Renal cortical epithelial cell (primary cell): ENCODE data around the gene CFL1. TPM values are rescaled to one million over a fixed set of nuclear protein-coding genes. Genes with fewer than 3 reads are reported as not detected.
"Not testable (repeated sequence)": the region's sequence is repeated elsewhere in the genome, so short reads cannot be mapped to it uniquely, and the experiment has no call there.

Source experiments
- DNase-seq: peaks from one replicate; pipeline ENCODE4 v3.0.0-alpha.2; 2011; ENCODE audit warnings: low read depth
- total RNA-seq: library from RNA; depleted of rRNA; stranded (reverse); fragments of >200 nt; gene quantifications from 2 replicates; pipeline ENCODE4 v1.2.3, GENCODE V29; 2014

CFL1 gene
- total RNA-seq, 1 donor from 2014 or later, result 1,035 TPM

DNA sequence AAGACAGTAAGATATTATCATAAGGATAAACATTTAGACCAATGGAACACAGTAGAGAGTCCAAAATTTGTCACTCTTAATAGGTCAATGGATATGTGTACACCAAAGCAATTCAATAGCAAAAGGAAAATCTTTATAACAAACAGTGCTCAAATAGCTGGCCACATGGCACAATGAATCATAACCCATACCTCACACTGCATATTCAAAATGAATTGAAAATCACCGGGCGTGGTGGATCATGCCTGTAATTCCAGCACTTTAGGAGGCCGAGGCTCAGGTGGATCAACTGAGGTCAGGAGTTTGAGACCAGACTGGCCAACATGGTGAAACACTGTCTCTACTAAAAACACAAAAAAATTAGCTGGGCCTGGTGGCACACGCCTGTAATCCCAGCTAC lies 15.8 kb downstream of the CFL1 start:
- DNase-seq, result no peak

DNA sequence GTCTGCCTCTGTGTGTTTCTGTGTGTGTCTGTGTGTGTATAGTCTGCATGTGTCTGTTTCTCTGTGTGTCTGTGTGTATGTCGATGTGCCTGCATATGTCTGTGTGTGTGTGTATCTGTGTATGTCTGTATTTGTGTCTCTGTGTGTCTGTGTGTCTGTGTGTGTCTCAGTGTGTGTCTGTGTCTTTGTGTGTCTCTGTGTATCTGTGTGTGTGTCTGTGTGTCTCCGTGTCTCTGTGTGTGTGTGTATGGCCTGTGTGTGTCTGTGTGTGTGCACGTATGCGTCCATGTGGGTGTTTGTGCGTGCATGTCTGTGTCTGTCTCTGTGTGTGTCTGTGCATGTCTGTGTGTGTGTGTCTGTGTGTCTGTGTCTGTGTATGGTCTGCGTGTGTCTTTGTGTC lies 23.8 kb downstream of the CFL1 start:
- DNase-seq, result no peak

DNA sequence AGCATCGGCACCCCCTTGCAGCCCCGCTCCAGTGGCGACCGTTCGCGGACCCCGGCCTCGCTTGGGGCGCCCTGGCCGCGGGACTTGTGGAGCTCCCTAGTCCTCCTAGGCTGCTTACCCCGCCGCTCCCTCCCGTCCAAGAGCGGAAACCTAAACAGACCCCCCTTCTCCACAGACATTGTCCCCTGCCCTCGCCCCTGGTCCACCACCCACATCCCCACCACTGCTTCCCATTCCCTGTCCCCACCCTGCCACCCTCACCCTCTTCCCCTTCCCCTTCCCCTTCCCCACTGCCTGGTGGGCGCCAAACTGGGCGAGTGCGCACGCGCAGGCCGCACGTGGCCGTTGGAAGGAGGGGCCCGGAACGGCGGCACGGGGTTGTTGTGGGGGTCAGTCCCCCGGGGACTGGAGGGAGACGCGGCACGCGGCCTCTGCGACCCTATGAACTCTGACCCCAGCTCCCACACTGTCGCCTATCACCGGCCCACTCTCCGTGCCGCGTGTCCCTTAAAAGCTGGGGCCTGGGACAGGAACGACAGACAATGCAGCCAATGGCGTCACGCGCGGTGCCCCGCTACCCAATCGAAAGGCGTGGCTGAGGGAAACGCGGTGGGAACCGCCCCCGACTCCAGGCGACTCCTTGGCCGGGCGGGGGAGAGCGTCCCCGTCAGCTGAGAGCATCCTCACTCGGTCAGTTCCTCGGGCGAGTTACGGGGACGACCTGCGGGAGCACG lies 24.5 kb downstream of the CFL1 start, which contains the start of gene SNX32:
Gene SNX32 (plus strand): TSS at position 667 of the 734 bp plus-strand sequence. CDS start 103 bp downstream, outside the sequence.
- peak; percentile 71 for DNase-seq

DNA sequence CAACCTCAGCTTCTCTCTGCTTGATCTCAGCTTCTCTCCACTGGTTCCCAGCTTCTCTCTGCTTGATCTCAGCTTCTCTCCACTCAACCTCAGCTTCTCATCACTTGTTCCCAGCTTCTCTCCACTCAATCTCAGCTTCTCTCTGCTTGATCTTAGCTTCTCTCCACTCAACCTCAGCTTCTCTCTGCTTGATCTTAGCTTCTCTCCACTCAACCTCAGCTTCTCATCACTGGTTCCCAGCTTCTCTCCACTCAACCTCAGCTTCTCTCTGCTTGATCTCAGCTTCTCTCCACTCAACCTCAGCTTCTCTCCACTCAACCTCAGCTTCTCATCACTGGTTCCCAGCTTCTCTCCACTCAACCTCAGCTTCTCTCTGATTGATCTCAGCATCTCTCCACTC lies 25.7 kb downstream of the CFL1 start:
- not testable (repeated sequence) for DNase-seq

DNA sequence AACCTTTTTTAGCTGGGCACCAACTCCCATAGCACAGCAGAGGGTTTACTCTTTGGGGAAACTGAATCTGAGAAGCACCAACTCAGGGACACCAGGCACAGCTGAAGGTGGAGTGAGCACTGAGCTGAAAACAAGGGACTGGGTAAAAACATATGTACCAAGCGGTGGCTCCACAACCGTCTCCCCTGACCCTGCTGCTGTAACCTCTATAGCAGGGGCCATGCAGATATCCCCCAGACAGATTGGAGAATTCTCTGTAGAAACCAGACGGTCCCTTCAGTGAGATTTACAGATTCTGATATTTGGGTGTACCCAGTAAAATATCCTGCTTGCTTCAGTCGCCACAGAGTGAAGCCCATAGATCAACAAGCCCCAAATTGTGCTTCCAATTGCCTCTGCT lies 28.5 kb downstream of the CFL1 start:
- no peak for DNase-seq

DNA sequence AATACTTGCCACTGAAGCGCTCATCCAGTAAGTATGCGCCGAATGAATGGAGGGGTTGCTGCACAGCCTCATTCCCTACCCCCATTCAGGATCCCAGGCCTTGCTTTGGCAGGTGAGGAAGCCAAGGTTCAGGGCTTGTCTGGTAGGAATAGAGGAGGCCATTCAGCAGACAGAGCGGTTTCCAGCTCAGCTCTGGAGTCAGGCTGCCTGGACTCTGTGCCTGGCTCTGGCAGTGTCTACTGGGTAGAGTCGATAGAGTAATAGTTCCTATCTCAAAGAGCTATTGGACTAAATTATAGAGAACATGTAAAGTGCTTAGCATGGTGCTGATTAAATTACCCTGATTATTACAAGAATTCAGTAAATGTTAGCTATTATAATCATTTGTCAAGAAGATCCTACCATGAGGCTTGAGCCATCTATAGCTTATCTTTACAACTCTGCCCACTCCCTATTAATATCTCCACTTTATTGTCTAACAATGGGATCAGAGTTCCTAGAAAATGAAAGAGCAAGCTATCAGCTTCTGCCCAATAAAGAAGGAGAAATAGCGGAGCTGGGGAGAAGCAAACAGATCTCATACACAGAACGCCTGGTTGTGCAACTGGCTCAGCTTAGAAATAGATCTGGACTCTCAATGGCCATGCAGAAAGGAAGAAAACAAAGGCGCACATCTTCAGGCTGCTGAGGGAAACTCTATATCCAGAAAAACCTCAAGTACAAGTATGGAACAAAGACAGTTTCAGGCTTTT lies 30.8 kb downstream of the CFL1 start:
- no peak for DNase-seq

DNA sequence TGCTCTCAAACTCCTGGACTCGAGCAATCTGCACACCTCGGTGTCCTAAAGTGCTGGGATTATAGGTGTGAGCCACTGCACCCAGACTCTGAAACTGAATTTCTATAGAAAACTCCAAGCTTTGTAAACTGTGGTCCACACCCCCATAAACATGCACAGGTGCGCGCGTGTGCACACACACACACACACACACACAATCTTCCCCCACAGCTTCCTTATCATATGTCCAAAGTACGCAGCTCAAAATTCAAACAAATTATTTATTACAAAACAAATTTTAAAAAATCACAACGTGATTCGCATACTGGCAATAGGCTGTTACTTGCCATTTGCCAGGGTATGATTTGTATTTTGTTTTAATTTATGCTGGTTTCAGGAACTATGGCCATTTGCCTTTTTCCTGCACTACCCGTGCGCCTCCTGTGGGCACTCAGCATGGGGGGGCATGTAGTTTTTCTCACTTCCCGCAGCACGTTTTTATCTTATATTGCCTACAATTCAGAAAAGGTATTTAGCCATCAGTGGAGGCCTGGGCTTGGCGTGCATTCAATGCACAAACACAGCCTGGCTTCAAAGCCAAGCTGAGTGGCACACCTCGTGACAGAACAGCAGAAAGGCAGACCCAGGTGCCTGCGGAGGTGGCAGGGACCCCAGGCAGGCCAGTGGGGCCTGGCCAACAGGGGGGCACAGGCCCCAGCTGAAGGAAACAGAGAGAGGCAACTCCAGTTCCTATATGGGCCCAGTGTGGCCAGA lies 35.0 kb downstream of the CFL1 start:
- DNase-seq, result no peak

DNA sequence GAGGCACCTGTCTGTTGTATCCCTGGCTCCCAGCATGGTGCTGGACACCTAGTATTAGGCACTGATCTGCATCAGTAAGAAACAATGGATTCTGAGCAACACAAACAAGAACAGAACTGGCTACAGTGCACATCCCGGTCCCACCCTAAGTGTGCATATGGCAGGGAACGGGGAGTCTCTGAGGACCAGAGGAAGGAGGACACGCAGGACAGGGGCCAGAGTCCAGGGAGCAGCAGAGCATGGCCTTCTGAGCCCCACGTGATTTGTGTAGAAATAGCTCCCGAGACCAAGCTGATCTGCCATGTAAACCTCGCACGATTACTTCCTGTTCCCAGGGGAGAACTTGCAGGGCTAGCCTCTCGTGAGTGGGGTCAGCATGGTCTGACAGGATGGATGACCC lies 36.9 kb downstream of the CFL1 start:
- DNase-seq, result peak; percentile 23

DNA sequence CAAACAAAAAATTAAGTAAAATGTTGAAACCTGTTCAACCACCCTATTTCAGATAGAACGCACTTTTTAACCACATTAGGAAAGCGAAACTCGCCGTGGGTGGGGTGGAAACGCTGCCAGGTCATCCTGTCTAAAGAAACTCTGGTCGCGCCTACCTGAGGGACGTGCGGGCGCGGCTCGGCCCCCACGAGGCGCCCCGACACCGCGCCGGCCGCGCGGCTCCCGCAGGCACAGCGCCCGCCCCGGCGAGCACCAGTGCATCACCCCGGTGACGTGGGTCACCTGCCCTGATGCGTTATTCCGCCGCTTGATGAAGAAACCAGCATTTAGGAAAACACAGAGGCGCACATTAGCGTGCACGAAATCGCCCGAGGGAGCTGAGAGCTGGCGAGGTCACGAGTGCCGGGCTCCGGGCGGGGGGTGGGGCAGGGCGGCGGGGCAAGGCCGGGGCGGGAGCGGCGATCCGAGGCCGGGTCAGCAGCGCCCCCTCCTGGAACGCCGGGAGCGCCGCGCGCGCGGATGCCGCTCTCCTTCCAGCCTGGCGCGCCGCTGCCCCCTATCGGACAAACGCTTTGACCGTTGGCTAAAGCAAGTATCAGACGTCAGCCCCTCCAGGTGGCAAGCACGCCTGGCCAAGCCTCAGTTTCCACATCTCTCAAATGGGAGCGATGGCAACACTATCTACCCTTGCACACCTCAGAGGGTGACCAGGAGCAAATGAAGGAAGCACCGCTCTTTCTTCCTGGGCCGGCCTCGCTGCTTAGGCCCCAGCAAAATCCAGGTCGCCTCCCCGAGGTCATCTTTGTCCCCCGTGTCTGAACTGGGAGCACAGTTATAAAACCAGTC lies 39.9 kb downstream of the CFL1 start:
- peak; percentile 55 for DNase-seq

DNA sequence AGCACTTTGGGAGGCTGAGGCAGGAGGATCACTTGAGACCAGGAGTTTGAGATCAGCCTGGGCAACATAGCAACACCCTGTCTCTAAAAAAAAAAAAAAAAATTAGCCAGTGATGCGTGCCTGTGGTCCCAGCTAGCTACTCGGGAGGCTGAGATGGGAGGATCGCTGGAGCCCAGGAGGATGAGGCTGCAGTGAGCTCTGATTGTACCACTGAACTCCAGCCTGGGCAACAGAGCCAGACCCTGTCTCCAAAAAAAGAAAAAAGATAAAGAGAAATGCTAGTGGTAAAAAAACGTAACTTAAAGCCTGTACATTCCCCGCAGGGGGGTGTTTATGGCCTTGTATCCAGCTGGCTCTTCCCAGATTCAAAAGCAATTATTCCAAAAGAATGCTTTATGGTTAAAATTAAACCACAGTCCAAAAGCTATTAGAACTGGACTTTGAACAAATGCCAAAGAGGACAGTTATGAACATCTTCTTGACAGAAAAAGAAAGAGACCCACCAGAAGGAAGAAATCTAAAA lies 40.6 kb downstream of the CFL1 start:
- DNase-seq, result peak; percentile 11

DNA sequence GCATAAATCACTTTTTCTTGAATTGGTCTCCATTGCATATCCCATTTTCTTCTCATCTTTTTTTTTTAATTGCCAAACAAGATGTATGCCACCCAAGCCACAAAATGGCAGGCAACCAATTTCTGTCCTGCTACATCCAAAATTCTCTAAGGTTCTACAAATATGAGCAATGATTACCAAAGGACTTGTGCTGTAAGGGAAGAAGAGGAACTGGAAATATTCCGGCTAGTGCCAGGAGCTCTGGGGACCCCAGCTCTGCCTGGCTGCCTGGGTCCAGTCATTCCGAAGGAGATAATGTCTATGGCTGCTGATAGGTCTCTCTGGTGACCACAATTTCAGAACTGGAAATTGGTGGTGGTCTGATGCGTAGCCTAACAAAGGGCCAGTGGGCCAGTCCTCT lies 41.3 kb downstream of the CFL1 start:
- no peak for DNase-seq

DNA sequence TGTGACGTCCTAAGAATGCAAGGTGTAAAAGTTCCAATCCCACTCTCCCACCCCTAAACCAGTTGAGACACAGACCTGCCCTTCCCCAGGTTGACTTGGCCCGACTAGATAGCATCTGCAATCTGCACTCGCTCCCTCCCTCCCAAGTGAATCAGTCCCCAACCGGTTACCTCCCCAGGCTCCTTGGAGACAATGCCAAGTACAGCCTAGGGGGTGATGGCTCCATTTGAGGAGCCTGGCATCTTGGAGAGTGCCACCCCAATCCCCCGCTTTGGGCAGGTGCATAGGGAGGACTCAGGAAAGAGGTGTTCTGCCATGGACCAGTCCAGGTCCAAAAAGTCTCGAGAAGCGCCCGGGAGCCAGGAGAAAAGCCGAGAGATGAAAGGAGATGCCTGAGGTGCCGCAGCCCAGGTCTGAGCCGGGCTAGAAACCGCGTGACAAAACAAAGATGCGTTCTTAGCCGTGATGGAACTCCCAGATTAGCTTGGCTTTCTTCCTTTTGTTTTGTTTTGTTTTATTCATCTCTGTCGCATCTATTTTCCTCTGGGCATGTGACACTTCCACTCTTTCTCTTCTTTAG lies 42.9 kb downstream of the CFL1 start:
- no peak for DNase-seq

DNA sequence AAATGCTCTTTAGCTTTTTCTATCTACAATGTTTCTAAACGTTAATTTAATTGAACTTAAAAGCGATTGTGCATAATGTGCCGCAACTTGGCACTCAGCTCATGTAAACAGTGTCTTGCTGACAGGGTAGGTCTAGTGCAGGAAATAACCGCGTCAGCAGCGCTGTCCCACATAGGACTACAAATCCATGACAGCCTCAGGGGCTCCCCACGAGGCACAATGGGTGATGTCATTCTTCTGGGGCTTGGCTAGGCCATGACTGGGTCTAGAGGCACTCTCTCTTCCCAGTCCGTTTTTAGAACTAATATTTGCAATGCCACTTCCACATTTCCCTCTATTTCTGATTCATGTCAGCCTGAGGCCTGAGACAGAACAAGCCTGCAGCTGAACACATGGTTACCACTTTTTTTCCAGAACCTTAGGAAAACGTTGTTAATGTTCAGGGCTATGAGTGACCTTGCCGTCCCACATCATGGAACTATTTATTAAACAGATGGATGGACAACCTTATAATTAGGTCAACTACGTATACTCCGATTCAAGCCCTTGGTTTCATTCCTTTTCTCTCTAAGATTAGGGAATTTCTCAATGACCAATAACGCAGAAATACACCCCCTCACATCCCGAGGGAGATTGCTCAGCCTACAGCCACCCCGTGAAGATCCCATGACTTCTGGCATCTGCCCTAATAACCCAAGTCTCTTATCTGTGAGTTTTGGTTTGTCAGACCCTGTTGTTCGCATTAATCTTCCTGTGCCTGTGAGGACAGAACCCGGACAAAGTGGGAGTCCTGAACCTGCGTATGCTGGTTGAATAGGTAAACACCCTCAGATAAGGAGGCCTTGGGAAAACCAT lies 43.6 kb downstream of the CFL1 start:
- DNase-seq, result peak; percentile 34

DNA sequence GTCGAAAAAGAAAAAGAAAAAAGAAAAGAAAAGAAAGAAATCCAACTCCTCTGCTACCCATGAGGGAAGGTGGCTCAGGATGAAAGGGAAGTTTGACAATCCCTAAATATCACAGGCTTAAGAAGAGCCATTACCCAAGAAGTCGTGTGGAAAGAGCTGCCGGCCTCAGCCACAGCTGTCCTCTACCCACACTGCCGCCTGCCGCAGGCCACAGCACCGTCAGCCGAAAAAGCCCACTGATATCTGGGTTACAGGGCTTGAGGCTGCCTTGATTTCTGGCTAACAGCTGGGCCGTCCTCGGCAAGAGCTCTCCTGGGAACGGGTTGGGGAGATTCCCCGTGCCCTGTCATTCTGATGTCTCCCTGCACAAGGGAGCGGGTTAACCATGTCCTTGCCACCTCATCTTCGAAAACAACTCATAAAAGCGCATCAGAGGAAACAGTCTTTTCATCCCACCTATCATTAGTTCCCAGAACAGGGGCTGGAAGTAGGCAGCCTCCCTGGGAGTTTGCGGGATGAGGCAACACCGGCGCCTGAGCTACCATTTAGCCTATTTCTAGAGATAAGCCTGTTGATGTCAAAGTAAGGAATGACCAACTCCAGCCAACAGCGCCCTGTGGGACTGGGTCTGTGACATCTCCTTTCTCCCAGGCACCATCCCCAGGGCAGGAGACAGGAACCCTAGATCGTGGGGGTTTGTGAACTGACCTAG lies 46.1 kb downstream of the CFL1 start:
- no peak for DNase-seq

DNA sequence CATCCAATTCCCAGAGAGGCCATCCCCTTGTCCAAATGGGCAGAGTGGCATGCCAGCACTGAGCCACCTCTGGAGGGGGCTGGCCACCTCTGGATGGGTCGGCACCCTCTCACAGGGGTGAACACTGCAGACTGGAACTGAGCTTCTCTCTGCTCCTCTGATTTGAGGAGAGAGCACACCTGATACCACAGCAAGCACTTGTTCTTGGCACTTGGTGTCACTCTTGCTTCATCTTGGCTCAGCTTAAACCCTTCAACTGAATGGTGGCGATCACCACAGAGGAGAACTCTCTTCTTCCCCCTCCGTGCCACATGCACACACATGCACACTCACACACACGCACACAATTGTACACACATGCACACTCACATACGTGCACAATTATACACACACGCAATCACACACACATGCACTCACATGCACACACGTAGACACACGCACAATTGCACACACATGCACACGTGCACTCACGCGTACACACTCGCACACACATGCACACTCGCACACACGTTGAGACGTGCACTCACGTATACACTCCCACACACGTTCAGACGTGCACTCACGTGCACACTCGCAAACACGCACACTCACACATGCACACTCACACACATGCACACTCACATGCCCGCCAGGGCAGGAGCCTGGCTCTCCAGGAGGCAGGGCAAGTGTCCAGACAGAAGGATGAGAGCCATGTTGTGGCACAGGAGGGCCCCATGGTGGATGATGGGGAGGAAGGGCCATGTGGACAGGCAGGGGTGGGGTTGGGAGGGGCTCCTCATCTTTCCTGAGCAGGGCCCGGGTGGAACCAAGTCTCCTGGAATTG lies 47.7 kb downstream of the CFL1 start:
- no peak for DNase-seq

DNA sequence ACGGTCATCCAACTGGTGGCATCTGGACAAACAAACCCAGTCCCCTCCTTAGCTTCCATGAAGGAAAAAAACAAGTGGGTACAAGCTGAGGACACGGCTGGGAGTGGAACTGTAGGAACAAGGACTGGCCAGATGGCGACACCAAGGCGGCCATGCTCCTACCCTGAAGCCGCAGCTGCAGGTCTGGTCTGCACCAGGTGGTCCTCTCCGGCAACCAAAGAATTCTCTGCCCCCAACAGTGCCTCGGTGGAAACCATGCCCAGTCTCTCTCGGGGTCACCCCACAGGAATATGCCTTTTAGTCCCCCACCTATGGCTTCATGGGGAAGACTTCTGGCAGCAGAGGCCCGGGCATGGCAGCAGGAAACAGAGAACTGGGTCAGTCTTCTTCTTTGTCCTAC lies 48.5 kb downstream of the CFL1 start:
- DNase-seq, result no peak

DNA sequence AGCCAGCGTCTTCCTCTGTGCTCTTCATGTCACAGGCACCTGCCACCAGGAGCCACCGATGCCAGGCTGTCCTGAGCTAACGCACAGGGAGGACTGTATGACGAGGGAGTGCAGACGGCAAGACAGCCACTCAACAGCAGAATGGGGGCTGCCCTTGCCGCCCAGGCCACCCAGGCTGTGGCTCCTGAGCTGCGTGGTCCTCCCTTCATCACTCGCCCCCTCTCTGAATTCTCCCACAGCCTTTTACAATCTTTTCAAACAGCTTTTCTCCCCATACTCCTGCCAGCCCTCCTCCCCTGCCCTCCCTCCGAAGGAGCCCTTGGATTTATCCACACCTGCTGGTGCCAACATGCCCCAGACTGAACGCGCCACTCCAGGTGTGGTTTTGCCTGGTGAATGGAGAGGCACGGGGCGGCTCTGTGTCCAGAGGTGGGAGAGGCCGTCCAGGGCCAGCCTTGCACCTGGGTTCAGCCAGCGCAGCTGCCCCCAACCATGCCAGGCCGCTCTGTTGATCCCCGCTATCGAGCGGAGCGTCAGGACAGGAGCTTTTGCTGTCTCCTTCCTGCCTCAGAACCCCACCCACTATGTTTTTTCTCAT lies 49.1 kb downstream of the CFL1 start:
- DNase-seq, result no peak

DNA sequence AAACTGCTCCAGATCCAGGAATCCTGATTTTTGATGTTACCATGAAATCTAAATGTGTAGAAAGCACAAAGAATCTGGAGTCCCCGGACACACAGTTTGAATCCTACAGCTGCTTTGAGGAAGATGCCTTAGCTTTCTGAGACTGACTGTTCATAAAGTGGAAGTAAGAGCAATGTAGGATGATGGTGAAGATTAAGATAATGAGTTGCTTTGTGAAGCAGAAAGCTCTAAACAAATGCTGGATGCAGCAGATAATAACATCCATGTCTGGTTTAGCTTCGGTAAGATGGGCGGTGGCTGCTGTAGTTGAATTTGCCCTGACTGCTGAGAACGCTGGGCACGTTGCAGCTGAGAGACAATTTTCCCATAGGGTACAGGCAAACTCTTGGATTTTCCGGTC lies 51.0 kb downstream of the CFL1 start:
- DNase-seq, result no peak
